Fibroblast of lung (primary cell): Measurements from ENCODE around the gene ATXN1.

Source experiments
- CTCF ChIP-seq, 2 donors: IDR thresholded peaks in 1 of 2; conservative IDR thresholded peaks in 1 of 2; 1 replicate in 1 of 2; 2 replicates in 1 of 2; pipeline ENCODE4 v1.5.1; 2011 to 2012; ENCODE audit warnings: low read length in 2 of 2, control low read depth in 1 of 2, inconsistent platforms in 1 of 2, low read depth in 1 of 2, mild to moderate bottlenecking in 1 of 2
- EZH2 ChIP-seq: IDR thresholded peaks from 2 replicates; pipeline ENCODE4 v1.5.1; 2012; ENCODE audit warnings: low read length, control low read depth, mild to moderate bottlenecking; ENCODE audit errors: missing control alignments

- TF ChIP-seq EZH2 (no peak), CTCF (conservative IDR thresholded peaks at IDR 0.05 in 1 of 2, IDR thresholded peaks at IDR 0.05 in 1 of 2; ENCODE audit: low read depth in 1 of 2, low read length in 2 of 2) (no peak)
Measured at GRCh38 chr6:16760516-16761470, at the start of gene ATXN1.
